ENCODE measurements around the gene NRXN2. TPM values are rescaled to one million over a fixed set of nuclear protein-coding genes. Genes with fewer than 3 reads are reported as not detected.

Gene NRXN2
- total and polyA plus RNA-seq, 10 of the 15 experiments (the other 5 are each of a cell fraction or from before 2014, with no cell fraction given): 0.03 to 1.4 (median 0.23) TPM

GRCh38 chr11:64652586-64653387 is 70.2 kb downstream of the NRXN2 start (continued):
- no peak for TF ChIP-seq REST (IDR thresholded peaks at IDR 0.05; ENCODE audit: low read depth, low read length)
- no peak for TF ChIP-seq SIN3A (IDR thresholded peaks at IDR 0.05; ENCODE audit: low read depth, low read length)
- TF ChIP-seq POLR2AphosphoS2 (IDR thresholded peaks at IDR 0.05; ENCODE audit: low read depth, low read length): no peak
- peak; percentile 84 for TF ChIP-seq SMC3 (IDR thresholded peaks at IDR 0.05; ENCODE audit: borderline replicate concordance, low read length)
- TF ChIP-seq IKZF1 (conservative IDR thresholded peaks at IDR 0.05): 0 out of 2 replicates have a peak, but pooled peaks have one; percentile 28
- TF ChIP-seq FOXM1 (IDR thresholded peaks at IDR 0.05; ENCODE audit: low read depth, low read length): no peak
- no peak for TF ChIP-seq CHD4 (IDR thresholded peaks at IDR 0.05)
- TF ChIP-seq BHLHE40 (IDR thresholded peaks at IDR 0.05; ENCODE audit: borderline replicate concordance in 1 of 2, low read depth in 2 of 2, low read length in 1 of 2): peak; percentile 13 to 32; a peak in 1 of 4 replicates
- no peak for TF ChIP-seq BCL3 (IDR thresholded peaks at IDR 0.05; ENCODE audit: borderline replicate concordance, insufficient read depth, low read depth, low read length, poor library complexity, severe bottlenecking)
- peak; percentile 38; the same call in 1 of the 2 replicates for TF ChIP-seq USF2 (IDR thresholded peaks at IDR 0.05; ENCODE audit: borderline replicate concordance, low read depth, low read length)
- TF ChIP-seq USF1 (IDR thresholded peaks at IDR 0.05; ENCODE audit: borderline replicate concordance, extremely low read length, insufficient read depth, low read depth, low read length): peak; percentile 81
- TF ChIP-seq SRF (IDR thresholded peaks at IDR 0.05; ENCODE audit: low read depth in 2 of 2, low read length in 2 of 2): no peak
- 0 out of 2 replicates have a peak, but pooled peaks have one; percentile 35 for TF ChIP-seq NBN (IDR thresholded peaks at IDR 0.05)
- TF ChIP-seq TCF7 (IDR thresholded peaks at IDR 0.05; ENCODE audit: borderline replicate concordance): no peak
- no peak for TF ChIP-seq GABPA (IDR thresholded peaks at IDR 0.05; ENCODE audit: low read depth)
- TF ChIP-seq BACH1 (IDR thresholded peaks at IDR 0.05; ENCODE audit: borderline replicate concordance): no peak
- TF ChIP-seq PML (IDR thresholded peaks at IDR 0.05; ENCODE audit: low read length): no peak
- no peak for TF ChIP-seq MYB (IDR thresholded peaks at IDR 0.05; ENCODE audit: borderline replicate concordance, low read depth, low read length)
